Glutamatergic neuron (in vitro differentiated cells): ENCODE data around the gene GLI3. TPM values are rescaled to one million over a fixed set of nuclear protein-coding genes. Genes with fewer than 3 reads are reported as not detected.
A peak's percentile ranks its signal among the peaks of the same experiment; 100 is the strongest.

Source experiments
- DNase-seq: peaks from one replicate; pipeline ENCODE4 v3.0.0; 2022
- H3K27ac Mint-ChIP-seq: one replicate; pipeline ENCODE4 v1.8.0; 2020; ENCODE audit warnings: mild to moderate bottlenecking, mixed read lengths, inconsistent platforms; ENCODE audit not compliant: unreplicated experiment
- H3K27me3 Mint-ChIP-seq: one replicate; pipeline ENCODE4 v1.8.0; 2020; ENCODE audit warnings: mild to moderate bottlenecking, moderate library complexity, mixed read lengths, inconsistent platforms; ENCODE audit not compliant: unreplicated experiment
- H3K36me3 Mint-ChIP-seq: one replicate; pipeline ENCODE4 v1.8.0; 2020; ENCODE audit warnings: mild to moderate bottlenecking, mixed read lengths, inconsistent platforms; ENCODE audit not compliant: unreplicated experiment
- H3K4me1 Mint-ChIP-seq: one replicate; pipeline ENCODE4 v1.8.0; 2020; ENCODE audit warnings: mild to moderate bottlenecking, low read depth, mixed read lengths, inconsistent platforms; ENCODE audit not compliant: unreplicated experiment
- H3K4me3 Mint-ChIP-seq: one replicate; pipeline ENCODE4 v1.8.0; 2020; ENCODE audit warnings: mild to moderate bottlenecking, mixed read lengths, inconsistent platforms; ENCODE audit not compliant: unreplicated experiment
- H3K9me3 Mint-ChIP-seq: one replicate; pipeline ENCODE4 v1.8.0; 2020; ENCODE audit warnings: mild to moderate bottlenecking, moderate library complexity, mixed read lengths, inconsistent platforms; ENCODE audit not compliant: unreplicated experiment
- CTCF ChIP-seq: fragments of 200-600 bp; sonication (generic); IDR thresholded peaks from one replicate; pipeline ENCODE4 v1.5.0; 2021; ENCODE audit not compliant: partially characterized antibody, unreplicated experiment
- total RNA-seq: library from RNA; stranded (reverse); fragmentation: NEBNext Ultra II Directional; extraction: Animal tissue kit (Norgen Biotek cat#: 25700); gene quantifications from one replicate; pipeline ENCODE4 v1.2.1, GENCODE V29; 2021; ENCODE audit not compliant: unreplicated experiment

GLI3 gene
- total RNA-seq, 1 donor from 2014 or later = 2.9 TPM

- H3K27ac Mint-ChIP-seq = no peak overlapping the region
These were observed 282.0 kb downstream of the GLI3 start for GRCh38 chr7:41954976-41955375.

GRCh38 chr7:41948503-41948902, 288.5 kb downstream of the GLI3 start:
- H3K4me3 Mint-ChIP-seq = no peak overlapping the region
- DNase-seq = no peak
- H3K27me3 Mint-ChIP-seq = no peaks in the 10 kb centered on the region
- no peaks in the 10 kb centered on the region for H3K36me3 Mint-ChIP-seq
- no peaks in the 10 kb centered on the region for H3K9me3 Mint-ChIP-seq
- TF ChIP-seq CTCF = no peak
- no peak overlapping the region for H3K27ac Mint-ChIP-seq
- H3K4me1 Mint-ChIP-seq = no peaks in the 10 kb centered on the region

More at GRCh38 chr7:41954976-41955375, 282.0 kb downstream of the GLI3 start:
- DNase-seq = no peak
- Mint-ChIP-seq H3K36me3 (no peaks in the 10 kb centered on the region), H3K4me1 (no peaks in the 10 kb centered on the region), H3K9me3 (no peaks in the 10 kb centered on the region), H3K4me3 (no peak overlapping the region), H3K27me3 (peaks cover 8% of the 10 kb centered on the region)
- TF ChIP-seq CTCF = no peak

DNA sequence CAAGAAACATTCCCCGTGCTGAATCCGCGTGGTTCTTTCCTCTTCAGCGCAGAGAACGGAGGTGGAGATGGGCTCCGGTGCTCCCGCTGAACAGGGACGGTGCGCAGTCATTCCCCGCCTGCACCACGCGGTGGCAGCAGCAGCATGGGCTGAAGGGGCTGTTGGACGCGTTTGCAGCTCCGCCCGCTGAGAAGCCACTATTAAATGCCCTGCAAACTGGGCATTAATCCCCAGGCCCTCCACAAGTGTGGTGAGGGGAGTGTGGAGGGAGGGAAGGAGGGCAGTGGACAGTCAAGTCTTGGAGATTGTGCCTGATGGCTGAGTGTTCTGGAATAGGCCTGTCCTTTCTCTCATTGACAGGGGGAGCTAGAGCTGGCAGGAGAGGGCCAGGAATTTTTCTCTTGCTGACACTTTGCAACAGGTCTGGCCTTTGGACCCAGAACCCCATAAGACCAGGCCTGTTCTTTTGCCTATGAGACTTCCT, 293.9 kb downstream of the GLI3 start:
- no peak overlapping the region for H3K27ac Mint-ChIP-seq
- no peaks in the 10 kb centered on the region for H3K27me3 Mint-ChIP-seq
- DNase-seq = peak; percentile 93
- no peaks in the 10 kb centered on the region for H3K9me3 Mint-ChIP-seq
- no peaks in the 10 kb centered on the region for H3K4me1 Mint-ChIP-seq
- no peaks in the 10 kb centered on the region for H3K36me3 Mint-ChIP-seq
- peak overlapping the region; percentile 69 for H3K4me3 Mint-ChIP-seq
- TF ChIP-seq CTCF = peak; percentile 90

DNA sequence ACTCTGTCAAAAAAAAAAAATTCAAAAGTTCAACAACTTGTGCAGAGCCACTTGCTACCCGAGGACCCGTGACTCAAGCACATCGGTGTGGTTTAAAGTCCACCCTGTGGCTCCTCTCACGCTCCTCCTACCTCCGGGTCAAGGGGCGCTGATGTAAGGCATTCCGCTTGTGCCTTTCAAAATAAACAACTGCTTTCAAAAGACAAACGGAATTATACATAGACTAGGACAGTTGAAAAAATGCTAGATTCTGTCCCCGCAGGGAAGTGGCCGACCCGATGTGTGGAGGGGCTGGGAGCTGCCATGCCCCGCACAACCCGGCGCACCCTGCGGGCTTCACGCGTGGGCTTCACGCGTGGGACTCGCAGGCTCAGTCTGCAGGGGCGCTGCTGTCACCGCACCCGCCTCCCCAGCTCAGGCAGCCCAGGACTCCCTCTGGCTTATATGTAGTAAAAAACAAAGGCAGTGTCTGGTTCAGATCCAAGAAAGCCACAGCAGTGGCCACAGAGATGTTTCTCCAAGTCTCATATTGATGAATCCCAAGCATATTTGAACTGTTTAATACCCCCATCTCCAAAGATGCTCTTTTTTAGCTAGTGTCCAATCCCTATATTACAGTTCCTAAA, 294.4 kb downstream of the GLI3 start:
- Mint-ChIP-seq H3K27me3 (no peaks in the 10 kb centered on the region), H3K9me3 (no peaks in the 10 kb centered on the region), H3K4me1 (no peaks in the 10 kb centered on the region), H3K36me3 (no peaks in the 10 kb centered on the region), H3K27ac (no peak overlapping the region), H3K4me3 (peak overlapping the region; percentile 69)
- TF ChIP-seq CTCF = no peak
- DNase-seq = no peak

DNA sequence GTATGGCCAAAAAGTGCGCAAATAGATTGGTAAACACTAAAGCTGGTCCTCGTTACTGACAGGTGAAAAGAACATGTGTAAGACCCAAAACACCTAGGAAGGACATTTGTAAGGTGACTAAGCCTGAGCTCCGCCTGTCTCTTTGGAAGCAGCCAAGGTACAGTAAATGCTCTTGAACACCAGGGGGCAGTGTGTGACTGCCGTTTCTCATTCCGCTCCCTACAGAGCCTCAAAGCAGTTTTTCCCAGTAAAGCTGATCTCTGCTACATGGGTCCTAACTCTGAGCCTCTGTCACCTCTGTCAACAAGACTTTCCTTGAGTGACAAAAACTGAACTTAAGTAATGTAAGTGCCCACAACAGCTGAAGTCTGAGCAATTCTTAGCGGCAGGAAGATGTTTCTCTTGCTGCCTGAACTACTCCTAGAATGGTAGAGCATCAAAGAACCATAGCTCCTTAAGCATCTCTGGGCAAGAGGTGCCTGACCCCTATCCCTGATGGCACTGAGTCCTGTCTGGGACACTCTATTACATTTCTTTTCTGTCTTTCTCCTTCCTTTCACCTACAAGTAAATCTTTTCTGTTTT, 296.2 kb downstream of the GLI3 start:
- Mint-ChIP-seq H3K27ac (no peak overlapping the region), H3K36me3 (no peaks in the 10 kb centered on the region), H3K27me3 (no peaks in the 10 kb centered on the region), H3K4me3 (no peak overlapping the region), H3K4me1 (no peaks in the 10 kb centered on the region), H3K9me3 (no peaks in the 10 kb centered on the region)
- peak; percentile 89 for TF ChIP-seq CTCF
- DNase-seq = peak; percentile 67
